DOHH2 (cell line): ENCODE data around the gene CHRND.

Source experiments
- H3F3A ChIP-seq: fragments of 200-600 bp; sonication (generic), shearing (Covaris generic); 2 replicates; pipeline ENCODE4 v1.6.0; 2016; ENCODE audit warnings: antibody characterized with exemption, mild to moderate bottlenecking; ENCODE audit not compliant: control insufficient read depth, insufficient read depth
- H3K27ac ChIP-seq: fragments of 200-600 bp; sonication (generic); 2 replicates; pipeline ENCODE4 v1.5.1; 2014; ENCODE audit warnings: low read depth, mild to moderate bottlenecking, low read length, moderate library complexity
- H3K27me3 ChIP-seq: fragments of 200-600 bp; sonication (generic); 2 replicates; pipeline ENCODE4 v1.6.1; 2014; ENCODE audit warnings: mild to moderate bottlenecking, low read length, mixed read lengths; ENCODE audit not compliant: control insufficient read depth
- H3K36me3 ChIP-seq: fragments of 200-600 bp; sonication (generic); 2 replicates; pipeline ENCODE4 v1.6.1; 2014; ENCODE audit warnings: mild to moderate bottlenecking, low read length, moderate library complexity, mixed read lengths; ENCODE audit not compliant: control insufficient read depth
- H3K4me1 ChIP-seq: fragments of 200-600 bp; sonication (generic); 2 replicates; pipeline ENCODE4 v1.6.1; 2014; ENCODE audit warnings: mild to moderate bottlenecking, low read length, mixed read lengths; ENCODE audit not compliant: control insufficient read depth
- H3K4me2 ChIP-seq: fragments of 200-600 bp; sonication (generic); 2 replicates; pipeline ENCODE4 v1.6.0; 2014; ENCODE audit warnings: mild to moderate bottlenecking, low read length, moderate library complexity
- H3K4me3 ChIP-seq: fragments of 200-600 bp; sonication (generic); 2 replicates; pipeline ENCODE4 v1.5.1; 2014; ENCODE audit warnings: mild to moderate bottlenecking, low read length, mixed read lengths
- H3K79me2 ChIP-seq: fragments of 200-600 bp; sonication (generic); 2 replicates; pipeline ENCODE4 v1.6.1; 2014; ENCODE audit warnings: mild to moderate bottlenecking, low read length, mixed read lengths; ENCODE audit not compliant: control insufficient read depth
- H3K9me2 ChIP-seq: fragments of 200-600 bp; sonication (generic); replicated peaks from 2 replicates; pipeline ENCODE4 v1.6.1; 2014; ENCODE audit warnings: mild to moderate bottlenecking, low read length, mixed read lengths; ENCODE audit not compliant: control insufficient read depth
- H3K9me3 ChIP-seq: fragments of 200-600 bp; sonication (generic); 2 replicates; pipeline ENCODE4 v1.6.1; 2014; ENCODE audit warnings: antibody characterized with exemption, low read length, mixed read lengths; ENCODE audit not compliant: control insufficient read depth, insufficient read depth
- H4K20me1 ChIP-seq: fragments of 200-600 bp; sonication (generic); 2 replicates; pipeline ENCODE4 v1.6.0; 2014; ENCODE audit warnings: low read depth, mild to moderate bottlenecking, antibody characterized with exemption, low read length, moderate library complexity; ENCODE audit not compliant: control insufficient read depth, insufficient read depth
- CTCF ChIP-seq: fragments of 200-600 bp; sonication (generic); IDR thresholded peaks from one replicate; pipeline ENCODE4 v1.5.1; 2014; ENCODE audit warnings: antibody characterized with exemption, mild to moderate bottlenecking, low read depth, low read length; ENCODE audit not compliant: poor library complexity, severe bottlenecking
- EZH2phosphoT487 ChIP-seq: fragments of 200-600 bp; sonication (generic); IDR thresholded peaks from 2 replicates; pipeline ENCODE4 v1.6.1; 2017; ENCODE audit warnings: borderline replicate concordance, mild to moderate bottlenecking, antibody characterized with exemption, low read length, moderate library complexity, mixed read lengths

CHRND gene

GRCh38 chr2:232515639-232516038, 10.3 kb upstream of the CHRND start:
- Histone ChIP-seq H3K79me2 (no peaks in the 10 kb centered on the region), H4K20me1 (no peaks in the 10 kb centered on the region), H3K4me1 (peaks cover 11% of the 10 kb centered on the region; the same call in 1 of the 2 replicates), H3K4me2 (no peak overlapping the region), H3K9me3 (no peaks in the 10 kb centered on the region), H3K36me3 (no peaks in the 10 kb centered on the region), H3K9me2 (no peaks in the 10 kb centered on the region), H3K27me3 (no peaks in the 10 kb centered on the region), H3K27ac (no peak overlapping the region), H3K4me3 (no peak overlapping the region), H3F3A (no peaks in the 10 kb centered on the region)
- TF ChIP-seq CTCF = no peak
- TF ChIP-seq EZH2phosphoT487 = no peak

GRCh38 chr2:232516551-232516950, 9.4 kb upstream of the CHRND start:
- Histone ChIP-seq H3K27me3 (no peaks in the 10 kb centered on the region), H3F3A (no peaks in the 10 kb centered on the region), H3K4me3 (no peak overlapping the region), H3K9me3 (no peaks in the 10 kb centered on the region), H3K9me2 (no peaks in the 10 kb centered on the region), H3K36me3 (no peaks in the 10 kb centered on the region), H3K4me2 (no peak overlapping the region), H3K27ac (no peak overlapping the region), H3K79me2 (no peaks in the 10 kb centered on the region), H3K4me1 (peaks cover 11% of the 10 kb centered on the region; the same call in 1 of the 2 replicates), H4K20me1 (no peaks in the 10 kb centered on the region)
- no peak for TF ChIP-seq CTCF
- TF ChIP-seq EZH2phosphoT487 = no peak

- no peaks in the 10 kb centered on the region for H3K36me3 ChIP-seq
- TF ChIP-seq CTCF = no peak
- no peak for TF ChIP-seq EZH2phosphoT487
- peaks cover 25% of the 10 kb centered on the region for H3K4me1 ChIP-seq
- H3K27me3 ChIP-seq = peaks cover 15% of the 10 kb centered on the region
- H3K79me2 ChIP-seq = no peaks in the 10 kb centered on the region
- no peak overlapping the region for H3K4me3 ChIP-seq
- H3K9me2 ChIP-seq = no peaks in the 10 kb centered on the region
- no peaks in the 10 kb centered on the region for H3K9me3 ChIP-seq
- no peaks in the 10 kb centered on the region for H4K20me1 ChIP-seq
- H3F3A ChIP-seq = no peaks in the 10 kb centered on the region
- no peak overlapping the region for H3K27ac ChIP-seq
- H3K4me2 ChIP-seq = no peak overlapping the region
Measured at GRCh38 chr2:232518844-232519243, 7.1 kb upstream of the CHRND start.
